Measurements from ENCODE around the gene NPPA. TPM values are rescaled to one million over a fixed set of nuclear protein-coding genes. Genes with fewer than 3 reads are reported as not detected.

Gene NPPA
- total and polyA plus RNA-seq, 9 of the 15 experiments (the other 6 are each of a cell fraction or from before 2014, with no cell fraction given): not detected

- TF ChIP-seq RBFOX2 (IDR thresholded peaks at IDR 0.05; ENCODE audit: low read depth, low read length) (peak; percentile 74), JUNB (CRISPR knock-in tag; conservative IDR thresholded peaks at IDR 0.05) (no peak), TAF1 (IDR thresholded peaks at IDR 0.05; ENCODE audit: control insufficient read depth, extremely low read depth, insufficient read depth, low read length, severe bottlenecking) (no peak), ZNF696 (CRISPR knock-in tag; conservative IDR thresholded peaks at IDR 0.05) (no peak), ZNF140 (CRISPR knock-in tag; IDR thresholded peaks at IDR 0.05) (no peak), ZNF584 (CRISPR knock-in tag; IDR thresholded peaks at IDR 0.05; ENCODE audit: low read depth) (no peak), EGR1 (conservative IDR thresholded peaks at IDR 0.05) (no peak), RREB1 (CRISPR knock-in tag; IDR thresholded peaks at IDR 0.05) (no peak), U2AF1 (optimal IDR thresholded peaks at IDR 0.05; ENCODE audit: low read depth, low read length) (no peak), ZNF717 (CRISPR knock-in tag; IDR thresholded peaks at IDR 0.05) (no peak), TEAD1 (CRISPR knock-in tag; IDR thresholded peaks at IDR 0.05) (peak in 1 of 2 experiments; percentile 85; a peak in 3 of 4 replicates), ZNF699 (CRISPR knock-in tag; IDR thresholded peaks at IDR 0.05; ENCODE audit: insufficient replicate concordance) (no peak), GTF3C2 (IDR thresholded peaks at IDR 0.05; ENCODE audit: borderline replicate concordance, extremely low read depth, insufficient read length) (no peak), SMC3 (conservative IDR thresholded peaks at IDR 0.05; ENCODE audit: insufficient read depth, low read depth, low read length) (no peak), ZNF165 (CRISPR knock-in tag; IDR thresholded peaks at IDR 0.05; ENCODE audit: borderline replicate concordance) (no peak), ATF1 (CRISPR knock-in tag; IDR thresholded peaks at IDR 0.05) (no peak), ATF1 (tag; IDR thresholded peaks at IDR 0.05) (0 out of 2 replicates have a peak, but pooled peaks have one; percentile 15), SOX6 (IDR thresholded peaks at IDR 0.05) (0 out of 2 replicates have a peak, but pooled peaks have one; percentile 9), GATAD2A (IDR thresholded peaks at IDR 0.05) (no peak), USF1 (CRISPR knock-in tag; IDR thresholded peaks at IDR 0.05) (peak; percentile 58; the same call in 1 of the 2 replicates)
Observed at GRCh38 chr1:11800756-11801433, 46.7 kb downstream of the NPPA start (continued).

All from K562 (cell line).